H9 (cell line): ENCODE measurements around the gene UNC93A. TPM values are rescaled to one million over a fixed set of nuclear protein-coding genes. Genes with fewer than 3 reads are reported as not detected.

Source experiments
- DNase-seq: peaks from one replicate; pipeline ENCODE4 v3.0.0-alpha.2; 2017
- H2AFZ ChIP-seq: one replicate; pipeline ENCODE4 v1.6.1; 2013; ENCODE audit warnings: mild to moderate bottlenecking, low read length, control low read depth, moderate library complexity
- H2AK5ac ChIP-seq: 2 replicates; pipeline ENCODE4 v1.6.1; 2013; ENCODE audit warnings: low read length, control low read depth, mixed read lengths; ENCODE audit not compliant: insufficient read length
- H2BK120ac ChIP-seq: one replicate; pipeline ENCODE4 v1.6.1; 2013; ENCODE audit warnings: low read depth, mild to moderate bottlenecking, low read length, control low read depth, inconsistent platforms; ENCODE audit not compliant: poor library complexity, severe bottlenecking
- H2BK12ac ChIP-seq: 2 replicates; pipeline ENCODE4 v1.6.1; 2013; ENCODE audit warnings: low read length, control low read depth, mixed read lengths, low read depth; ENCODE audit not compliant: insufficient read length
- H2BK15ac ChIP-seq: 2 replicates; pipeline ENCODE4 v1.6.1; 2013; ENCODE audit warnings: low read depth, low read length, control low read depth
- H2BK20ac ChIP-seq: one replicate; pipeline ENCODE4 v1.6.1; 2013; ENCODE audit warnings: low read depth, mild to moderate bottlenecking, low read length, control low read depth, inconsistent platforms; ENCODE audit not compliant: poor library complexity, severe bottlenecking
- H2BK5ac ChIP-seq: 2 replicates; pipeline ENCODE4 v1.6.1; 2013; ENCODE audit warnings: low read length, control low read depth, mixed read lengths; ENCODE audit not compliant: insufficient read length
- H3K14ac ChIP-seq: 2 replicates; pipeline ENCODE4 v1.6.1; 2013; ENCODE audit warnings: low read length, control low read depth; ENCODE audit not compliant: insufficient read depth
- H3K18ac ChIP-seq: 2 replicates; pipeline ENCODE4 v1.6.1; 2013; ENCODE audit warnings: low read depth, mild to moderate bottlenecking, mixed read lengths, low read length, control low read depth; ENCODE audit not compliant: insufficient read length
- H3K23ac ChIP-seq: 2 replicates; pipeline ENCODE4 v1.6.1; 2013; ENCODE audit warnings: low read length, control low read depth, mixed read lengths, low read depth; ENCODE audit not compliant: insufficient read length
- H3K23me2 ChIP-seq: 2 replicates; pipeline ENCODE4 v1.6.1; 2013; ENCODE audit warnings: low read depth, mild to moderate bottlenecking, mixed read lengths, low read length, control low read depth; ENCODE audit not compliant: insufficient read length, poor library complexity, severe bottlenecking
- H3K27ac ChIP-seq: 2 replicates; pipeline ENCODE4 v1.5.1; 2013; ENCODE audit warnings: low read length, control low read depth, mixed read lengths, low read depth; ENCODE audit not compliant: insufficient read length
- H3K27me3 ChIP-seq: 2 replicates; pipeline ENCODE4 v1.6.1; 2013; ENCODE audit warnings: low read length, control low read depth, inconsistent platforms; ENCODE audit not compliant: insufficient read depth
- H3K4ac ChIP-seq: 2 replicates; pipeline ENCODE4 v1.6.1; 2013; ENCODE audit warnings: low read depth, mild to moderate bottlenecking, control low read depth, inconsistent platforms, low read length, moderate library complexity
- H3K4me1 ChIP-seq: 2 replicates; pipeline ENCODE4 v1.6.1; 2013; ENCODE audit warnings: low read length, control low read depth, inconsistent platforms; ENCODE audit not compliant: insufficient read depth
- H3K4me2 ChIP-seq: 2 replicates; pipeline ENCODE4 v1.6.1; 2013; ENCODE audit warnings: low read length, control low read depth, mixed read lengths; ENCODE audit not compliant: insufficient read length, insufficient read depth
- H3K56ac ChIP-seq: 2 replicates; pipeline ENCODE4 v1.6.1; 2013; ENCODE audit warnings: low read depth, mild to moderate bottlenecking, mixed read lengths, low read length, control low read depth; ENCODE audit not compliant: insufficient read length
- H3K79me1 ChIP-seq: 2 replicates; pipeline ENCODE4 v1.6.1; 2013; ENCODE audit warnings: low read depth, mild to moderate bottlenecking, moderate library complexity, low read length, control low read depth, inconsistent platforms; ENCODE audit not compliant: insufficient read depth, poor library complexity, severe bottlenecking
- H3K79me2 ChIP-seq: 2 replicates; pipeline ENCODE4 v1.6.1; 2013; ENCODE audit warnings: low read length, control low read depth, inconsistent platforms; ENCODE audit not compliant: insufficient read depth
- H3K9ac ChIP-seq: 2 replicates; pipeline ENCODE4 v1.6.1; 2013; ENCODE audit warnings: low read length, control low read depth, mixed read lengths; ENCODE audit not compliant: insufficient read length; ENCODE audit errors: extremely low read depth
- H3K9me3 ChIP-seq: one replicate; pipeline ENCODE4 v1.6.1; 2013; ENCODE audit warnings: low read depth, low read length, inconsistent platforms; ENCODE audit not compliant: control insufficient read depth
- H3T11ph ChIP-seq: one replicate; pipeline ENCODE4 v1.6.1; 2013; ENCODE audit warnings: mild to moderate bottlenecking, low read length, control low read depth, inconsistent platforms
- H4K20me1 ChIP-seq: one replicate; pipeline ENCODE4 v1.6.1; 2013; ENCODE audit not compliant: control insufficient read depth, insufficient read length, insufficient read depth
- H4K5ac ChIP-seq: 2 replicates; pipeline ENCODE4 v1.6.1; 2013; ENCODE audit warnings: low read depth, mild to moderate bottlenecking, mixed read lengths, low read length, control low read depth; ENCODE audit not compliant: insufficient read length
- H4K8ac ChIP-seq: replicated peaks from 2 replicates; pipeline ENCODE4 v1.6.1; 2013; ENCODE audit warnings: low read length, control low read depth, mixed read lengths, low read depth; ENCODE audit not compliant: insufficient read length
- H4K91ac ChIP-seq: 2 replicates; pipeline ENCODE4 v1.6.1; 2013; ENCODE audit warnings: low read depth, mild to moderate bottlenecking, moderate library complexity, mixed read lengths, low read length, control low read depth; ENCODE audit not compliant: insufficient read length
- H3K27ac Mint-ChIP-seq, 3 experiments: 2 replicates in 2 of 3; 3 replicates in 1 of 3; pipeline ENCODE4 v1.8.0; 2020 to 2021; ENCODE audit warnings: mixed read lengths in 3 of 3, mild to moderate bottlenecking in 1 of 3, moderate library complexity in 1 of 3
- H3K27me3 Mint-ChIP-seq: 2 replicates; pipeline ENCODE4 v1.8.0; 2021; ENCODE audit warnings: low read depth, mild to moderate bottlenecking, moderate library complexity, mixed read lengths
- H3K36me3 Mint-ChIP-seq, 3 experiments: 2 replicates in 2 of 3; 3 replicates in 1 of 3; pipeline ENCODE4 v1.8.0; 2020 to 2021; ENCODE audit warnings: low read depth in 3 of 3, mixed read lengths in 3 of 3; ENCODE audit not compliant: insufficient read depth in 1 of 3
- H3K4me1 Mint-ChIP-seq, 2 experiments: 2 replicates each; pipeline ENCODE4 v1.8.0; 2020; ENCODE audit warnings: mixed read lengths in 2 of 2
- H3K4me3 Mint-ChIP-seq, 2 experiments: 2 replicates in 1 of 2; 3 replicates in 1 of 2; pipeline ENCODE4 v1.8.0; 2020 to 2021; ENCODE audit warnings: mild to moderate bottlenecking in 2 of 2, mixed read lengths in 2 of 2, moderate library complexity in 1 of 2
- H3K9me3 Mint-ChIP-seq, 2 experiments: 2 replicates in 1 of 2; 3 replicates in 1 of 2; pipeline ENCODE4 v1.8.0; 2020; ENCODE audit warnings: mild to moderate bottlenecking in 2 of 2, mixed read lengths in 2 of 2, moderate library complexity in 1 of 2
- CTCF ChIP-seq: fragments of 200-600 bp; sonication (generic); conservative IDR thresholded peaks from 3 replicates; pipeline ENCODE4 v1.8.0; 2021; ENCODE audit warnings: antibody characterized with exemption, mild to moderate bottlenecking
- WGBS: extraction: QIAGEN DNeasy Blood & Tissue Kit; methylation state at CpG from one replicate; pipeline ENCODE4 v1.1.7; 2013; ENCODE audit warnings: missing lambda C conversion rate, low lambda C conversion rate, mixed read lengths; ENCODE audit not compliant: insufficient read length; ENCODE audit errors: extremely low coverage; 5-methylcytosine and 5-hydroxymethylcytosine counted together
- total RNA-seq: library from RNA; stranded (reverse); gene quantifications from 2 replicates; pipeline ENCODE4 v1.2.1, GENCODE V29; 2021

Gene UNC93A
- total RNA-seq, 1 experiment from 2014 or later: 0.70 TPM

GRCh38 chr6:167287513-167288048, 3.5 kb upstream of the UNC93A start:
- Histone ChIP-seq H3K14ac (no peak overlapping the region), H3K4me2 (no peak overlapping the region), H3T11ph (no peak overlapping the region), H3K79me1 (no peaks in the 10 kb centered on the region), H4K8ac (no peak overlapping the region), H3K9me3 (no peaks in the 10 kb centered on the region), H3K9ac (no peak overlapping the region), H2BK5ac (no peak overlapping the region), H2BK12ac (no peak overlapping the region), H3K18ac (no peak overlapping the region), H3K27me3 (no peaks in the 10 kb centered on the region), H2BK120ac (no peak overlapping the region), H3K23me2 (no peaks in the 10 kb centered on the region), H2BK15ac (no peak overlapping the region), H3K56ac (no peak overlapping the region), H4K91ac (no peak overlapping the region), H3K79me2 (no peaks in the 10 kb centered on the region), H3K23ac (no peak overlapping the region), H3K4me1 (peaks cover 9% of the 10 kb centered on the region; the same call in 1 of the 2 replicates), H2BK20ac (no peak overlapping the region), H4K5ac (no peak overlapping the region), H2AFZ (no peak overlapping the region), H4K20me1 (no peaks in the 10 kb centered on the region), H3K27ac (no peak overlapping the region), H2AK5ac (no peak overlapping the region), H3K4ac (no peak overlapping the region)
- Mint-ChIP-seq H3K27ac (no peak overlapping the region), H3K27me3 (no peaks in the 10 kb centered on the region; the same call in none of the 2 replicates), H3K9me3 (no peaks in the 10 kb centered on the region; a peak in 2 of 5 replicates), H3K4me1 (peaks cover 32 to 46% of the 10 kb centered on the region in 2 experiments), H3K36me3 (peaks cover 0 to 2% (median 0%) of the 10 kb centered on the region in 3 experiments; a peak in 1 of 7 replicates), H3K4me3 (no peak overlapping the region)
- no peak for TF ChIP-seq CTCF
- DNase-seq: no peak
- WGBS: no CpG with 5 or more reads among the region's 13 CpGs
